Liver (tissue), 9 donors: ENCODE measurements around the gene SLC12A2. TPM values are rescaled to one million over a fixed set of nuclear protein-coding genes. Genes with fewer than 3 reads are reported as not detected.

ENCODE experiments used
- DNase-seq: peaks from one replicate; pipeline ENCODE4 v3.0.0-alpha.2; 2017; ENCODE audit warnings: low spot score
- H3K27ac ChIP-seq, 2 donors: one replicate each; pipeline ENCODE4 v1.7.0; 2013; ENCODE audit warnings: inconsistent platforms in 2 of 2, low read length in 2 of 2, control low read depth in 1 of 2, low read depth in 1 of 2, mild to moderate bottlenecking in 1 of 2
- H3K27me3 ChIP-seq, 4 donors: one replicate each; pipeline versions ENCODE4 v1.6.1 to v1.7.0; 2013; ENCODE audit warnings: low read length in 3 of 4, inconsistent platforms in 1 of 4, mild to moderate bottlenecking in 1 of 4, moderate library complexity in 1 of 4; ENCODE audit not compliant: control insufficient read depth in 4 of 4, insufficient read depth in 4 of 4
- H3K36me3 ChIP-seq, 4 donors: one replicate each; pipeline versions ENCODE4 v1.6.1 to v1.7.0; 2013; ENCODE audit warnings: low read length in 3 of 4, mild to moderate bottlenecking in 3 of 4, low read depth in 1 of 4, moderate library complexity in 1 of 4; ENCODE audit not compliant: control insufficient read depth in 4 of 4, insufficient read depth in 3 of 4
- H3K4me1 ChIP-seq, 4 donors: one replicate each; pipeline versions ENCODE4 v1.6.1 to v1.7.0; 2013; ENCODE audit warnings: low read length in 3 of 4, mild to moderate bottlenecking in 3 of 4, moderate library complexity in 1 of 4; ENCODE audit not compliant: control insufficient read depth in 4 of 4, insufficient read depth in 4 of 4
- H3K4me3 ChIP-seq, 3 donors: one replicate each; pipeline versions ENCODE4 v1.6.1 to v1.7.0; 2013; ENCODE audit warnings: low read length in 3 of 3, control low read depth in 1 of 3, low read depth in 1 of 3, mild to moderate bottlenecking in 1 of 3
- H3K9ac ChIP-seq, 2 donors: one replicate each; pipeline ENCODE4 v1.7.0; 2013; ENCODE audit warnings: low read length in 2 of 2, mild to moderate bottlenecking in 2 of 2, moderate library complexity in 2 of 2, control low read depth in 1 of 2, low read depth in 1 of 2
- H3K9me3 ChIP-seq, 4 donors: one replicate each; pipeline versions ENCODE4 v1.6.1 to v1.7.0; 2013; ENCODE audit warnings: low read length in 3 of 4; ENCODE audit not compliant: control insufficient read depth in 4 of 4
- EGR1 ChIP-seq, 2 donors: IDR thresholded peaks; 2 replicates each; pipeline ENCODE4 v1.6.1; 2016 to 2018; ENCODE audit warnings: antibody characterized with exemption in 2 of 2, low read depth in 2 of 2
- FOXA1 ChIP-seq: IDR thresholded peaks from 2 replicates; pipeline ENCODE4 v1.6.1; 2016; ENCODE audit warnings: antibody characterized with exemption
- FOXA2 ChIP-seq: IDR thresholded peaks from 2 replicates; pipeline ENCODE4 v1.6.1; 2016; ENCODE audit warnings: antibody characterized with exemption
- GABPA ChIP-seq, 2 donors: IDR thresholded peaks in 1 of 2; conservative IDR thresholded peaks in 1 of 2; 2 replicates each; pipeline ENCODE4 v1.6.1; 2016; ENCODE audit warnings: antibody characterized with exemption in 2 of 2, mild to moderate bottlenecking in 1 of 2, moderate library complexity in 1 of 2
- HNF4G ChIP-seq: IDR thresholded peaks from 2 replicates; pipeline ENCODE4 v1.6.1; 2016; ENCODE audit warnings: antibody characterized with exemption
- JUND ChIP-seq, 2 donors: IDR thresholded peaks; 2 replicates each; pipeline ENCODE4 v1.6.1; 2016; ENCODE audit warnings: antibody characterized with exemption in 2 of 2
- NR2F2 ChIP-seq: IDR thresholded peaks from 2 replicates; pipeline ENCODE4 v1.6.1; 2016; ENCODE audit warnings: antibody characterized with exemption
- RXRA ChIP-seq, 2 donors: IDR thresholded peaks; 2 replicates each; pipeline ENCODE4 v1.6.1; 2017 to 2018; ENCODE audit warnings: antibody characterized with exemption in 2 of 2, mild to moderate bottlenecking in 1 of 2
- YY1 ChIP-seq: IDR thresholded peaks from 2 replicates; pipeline ENCODE4 v1.6.1; 2016; ENCODE audit warnings: antibody characterized with exemption, mild to moderate bottlenecking
- WGBS: extraction: QIAGEN DNeasy Blood & Tissue Kit; methylation state at CpG from one replicate; pipeline ENCODE4 v1.1.7; 2013; 5-methylcytosine and 5-hydroxymethylcytosine counted together
- polyA plus RNA-seq, 2 donors: library from polyadenylated mRNA; stranded (reverse) in 1 of 2; unstranded in 1 of 2; fragments of 200-250 nt in 1 of 2; fragments of >200 nt in 1 of 2; fragmentation: Nextera tagmentation in 1 of 2; extraction: Ambion mirVana in 1 of 2; gene quantifications; one replicate each; pipeline versions ENCODE4 v1.2.1 to v1.2.3, GENCODE V29; 2013 to 2015
- total RNA-seq, 2 donors: library from RNA; depleted of rRNA; stranded (reverse); fragments of >200 nt; gene quantifications; one replicate each; pipeline ENCODE4 v1.2.3, GENCODE V29; 2014
- TF ChIP-seq, protein P1 (sequence below): IDR thresholded peaks from 2 replicates; pipeline ENCODE4 v1.6.1; 2016; ENCODE audit warnings: antibody characterized with exemption
- TF ChIP-seq, protein P2 (sequence below): IDR thresholded peaks from 2 replicates; pipeline ENCODE4 v1.6.1; 2016; ENCODE audit warnings: antibody characterized with exemption
- TF ChIP-seq, protein P3 (sequence below): fragments of 150-350 bp; IDR thresholded peaks from 2 replicates; pipeline ENCODE4 v1.5.1; 2017; ENCODE audit warnings: improper control_type of control experiment, low read depth, low read length; ENCODE audit not compliant: missing input control
- donor health status: healthy.
- donor health status: healthy.
- donor health status: healthy.
- donor health status: healthy.
- donor health status: healthy.

Gene SLC12A2
- total and polyA plus RNA-seq, 4 donors, result 2.5 to 10.9 (median 5.7) TPM

GRCh38 chr5:128158342-128158741 is 74.8 kb downstream of the SLC12A2 start:
- Histone ChIP-seq H3K9me3 (no peaks in the 10 kb centered on the region), H3K27ac (no peak overlapping the region), H3K9ac (no peak overlapping the region), H3K4me1 (no peaks in the 10 kb centered on the region), H3K4me3 (no peak overlapping the region), H3K27me3 (no peaks in the 10 kb centered on the region), H3K36me3 (peaks cover 0 to 3% (median 0%) of the 10 kb centered on the region in 4 donors)
- no peak for DNase-seq
- TF ChIP-seq, protein P1, sequence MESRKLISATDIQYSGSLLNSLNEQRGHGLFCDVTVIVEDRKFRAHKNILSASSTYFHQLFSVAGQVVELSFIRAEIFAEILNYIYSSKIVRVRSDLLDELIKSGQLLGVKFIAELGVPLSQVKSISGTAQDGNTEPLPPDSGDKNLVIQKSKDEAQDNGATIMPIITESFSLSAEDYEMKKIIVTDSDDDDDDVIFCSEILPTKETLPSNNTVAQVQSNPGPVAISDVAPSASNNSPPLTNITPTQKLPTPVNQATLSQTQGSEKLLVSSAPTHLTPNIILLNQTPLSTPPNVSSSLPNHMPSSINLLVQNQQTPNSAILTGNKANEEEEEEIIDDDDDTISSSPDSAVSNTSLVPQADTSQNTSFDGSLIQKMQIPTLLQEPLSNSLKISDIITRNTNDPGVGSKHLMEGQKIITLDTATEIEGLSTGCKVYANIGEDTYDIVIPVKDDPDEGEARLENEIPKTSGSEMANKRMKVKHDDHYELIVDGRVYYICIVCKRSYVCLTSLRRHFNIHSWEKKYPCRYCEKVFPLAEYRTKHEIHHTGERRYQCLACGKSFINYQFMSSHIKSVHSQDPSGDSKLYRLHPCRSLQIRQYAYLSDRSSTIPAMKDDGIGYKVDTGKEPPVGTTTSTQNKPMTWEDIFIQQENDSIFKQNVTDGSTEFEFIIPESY, result no peak
- TF ChIP-seq, protein P2, sequence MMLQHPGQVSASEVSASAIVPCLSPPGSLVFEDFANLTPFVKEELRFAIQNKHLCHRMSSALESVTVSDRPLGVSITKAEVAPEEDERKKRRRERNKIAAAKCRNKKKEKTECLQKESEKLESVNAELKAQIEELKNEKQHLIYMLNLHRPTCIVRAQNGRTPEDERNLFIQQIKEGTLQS, result no peak
- TF ChIP-seq EGR1 (IDR thresholded peaks at IDR 0.05; ENCODE audit: low read depth in 2 of 2), result no peak
- TF ChIP-seq, protein P3, sequence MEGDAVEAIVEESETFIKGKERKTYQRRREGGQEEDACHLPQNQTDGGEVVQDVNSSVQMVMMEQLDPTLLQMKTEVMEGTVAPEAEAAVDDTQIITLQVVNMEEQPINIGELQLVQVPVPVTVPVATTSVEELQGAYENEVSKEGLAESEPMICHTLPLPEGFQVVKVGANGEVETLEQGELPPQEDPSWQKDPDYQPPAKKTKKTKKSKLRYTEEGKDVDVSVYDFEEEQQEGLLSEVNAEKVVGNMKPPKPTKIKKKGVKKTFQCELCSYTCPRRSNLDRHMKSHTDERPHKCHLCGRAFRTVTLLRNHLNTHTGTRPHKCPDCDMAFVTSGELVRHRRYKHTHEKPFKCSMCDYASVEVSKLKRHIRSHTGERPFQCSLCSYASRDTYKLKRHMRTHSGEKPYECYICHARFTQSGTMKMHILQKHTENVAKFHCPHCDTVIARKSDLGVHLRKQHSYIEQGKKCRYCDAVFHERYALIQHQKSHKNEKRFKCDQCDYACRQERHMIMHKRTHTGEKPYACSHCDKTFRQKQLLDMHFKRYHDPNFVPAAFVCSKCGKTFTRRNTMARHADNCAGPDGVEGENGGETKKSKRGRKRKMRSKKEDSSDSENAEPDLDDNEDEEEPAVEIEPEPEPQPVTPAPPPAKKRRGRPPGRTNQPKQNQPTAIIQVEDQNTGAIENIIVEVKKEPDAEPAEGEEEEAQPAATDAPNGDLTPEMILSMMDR, result no peak
- no peak for TF ChIP-seq YY1
- TF ChIP-seq RXRA (IDR thresholded peaks at IDR 0.05), result no peak
- WGBS, result 80% methylated on average over 3 of the region's 3 CpGs

DNA sequence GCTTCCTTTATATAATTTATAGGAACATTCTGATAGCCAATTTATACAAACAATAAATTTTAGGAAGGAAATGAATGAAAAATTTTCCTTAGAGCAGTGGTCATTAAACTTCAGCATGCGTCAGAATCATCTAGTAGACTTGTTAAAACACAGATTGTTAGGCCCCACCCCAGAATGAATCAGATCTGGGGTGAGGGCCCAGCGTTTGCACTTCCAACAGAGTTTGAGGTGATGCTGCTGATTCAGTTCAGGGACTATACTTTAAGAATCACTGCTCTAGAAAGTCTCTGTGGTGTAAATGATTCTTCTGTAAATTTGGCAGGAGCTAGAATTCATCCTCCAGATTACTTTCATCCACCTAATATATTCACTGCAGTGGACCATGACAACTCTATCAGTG is 80.4 kb downstream of the SLC12A2 start:
- no peaks in the 10 kb centered on the region for H3K27me3 ChIP-seq
- 80% methylated on average over 2 of the region's 2 CpGs for WGBS
- DNase-seq, result no peak
- no peak overlapping the region for H3K9ac ChIP-seq
- no peak overlapping the region for H3K27ac ChIP-seq
- no peak for TF ChIP-seq HNF4G
- TF ChIP-seq RXRA (IDR thresholded peaks at IDR 0.05), result no peak
- no peak for TF ChIP-seq YY1
- TF ChIP-seq NR2F2, result no peak
- H3K4me3 ChIP-seq, result no peak overlapping the region
- H3K9me3 ChIP-seq, result no peaks in the 10 kb centered on the region
- peaks cover 0 to 2% (median 0%) of the 10 kb centered on the region in 4 donors for H3K36me3 ChIP-seq
- H3K4me1 ChIP-seq, result no peaks in the 10 kb centered on the region

- no peak overlapping the region for H3K9ac ChIP-seq
- peaks cover 0 to 2% (median 0%) of the 10 kb centered on the region in 4 donors for H3K36me3 ChIP-seq
- no peak overlapping the region for H3K27ac ChIP-seq
- TF ChIP-seq, protein P2, result no peak
- no peak for TF ChIP-seq FOXA2
- TF ChIP-seq, protein P3, result no peak
- no peak for TF ChIP-seq JUND (IDR thresholded peaks at IDR 0.05)
- TF ChIP-seq HNF4G, result no peak
- TF ChIP-seq GABPA (IDR thresholded peaks at IDR 0.05 in 1 of 2, conservative IDR thresholded peaks at IDR 0.05 in 1 of 2), result no peak
- TF ChIP-seq NR2F2, result no peak
- TF ChIP-seq FOXA1, result no peak
- WGBS, result 96% methylated on average over 2 of the region's 2 CpGs
- H3K4me3 ChIP-seq, result no peak overlapping the region
- no peak for DNase-seq
- H3K27me3 ChIP-seq, result no peaks in the 10 kb centered on the region
- H3K9me3 ChIP-seq, result no peaks in the 10 kb centered on the region
- no peaks in the 10 kb centered on the region for H3K4me1 ChIP-seq
These were observed 85.9 kb downstream of the SLC12A2 start for GRCh38 chr5:128169401-128170017.
